AG04449 (cell line): Measurements from ENCODE around the gene DACT1.

Experiments
- CTCF ChIA-PET: fragments of 350-600 bp; formaldehyde crosslinking; extraction: SDS; loops from one replicate; lab custom pipeline; 2021; ENCODE audit warnings: antibody characterized with exemption; lab: Yijun Ruan, JAX
- POLR2A ChIA-PET: fragments of 400-600, 350-600 bp; formaldehyde crosslinking; extraction: SDS; loops from one replicate; lab custom pipeline; 2020; ENCODE audit warnings: antibody characterized with exemption, inconsistent platforms; lab: Yijun Ruan, JAX
- DNase-seq: peaks from one replicate; pipeline ENCODE4 v3.0.0-alpha.2; 2010; ENCODE audit warnings: low read depth, low spot score
- H3K4me3 ChIP-seq: 2 replicates; pipeline ENCODE4 v1.5.1; 2011; ENCODE audit warnings: low read depth, mild to moderate bottlenecking, control low read depth, low read length
- TF ChIP-seq, protein P1 (sequence below): IDR thresholded peaks from one replicate; pipeline ENCODE4 v1.5.1; 2011; ENCODE audit warnings: mild to moderate bottlenecking, moderate library complexity, low read length, control low read depth, inconsistent platforms; ENCODE audit not compliant: insufficient read depth; ENCODE audit errors: missing control alignments

The DACT1 gene

DNA sequence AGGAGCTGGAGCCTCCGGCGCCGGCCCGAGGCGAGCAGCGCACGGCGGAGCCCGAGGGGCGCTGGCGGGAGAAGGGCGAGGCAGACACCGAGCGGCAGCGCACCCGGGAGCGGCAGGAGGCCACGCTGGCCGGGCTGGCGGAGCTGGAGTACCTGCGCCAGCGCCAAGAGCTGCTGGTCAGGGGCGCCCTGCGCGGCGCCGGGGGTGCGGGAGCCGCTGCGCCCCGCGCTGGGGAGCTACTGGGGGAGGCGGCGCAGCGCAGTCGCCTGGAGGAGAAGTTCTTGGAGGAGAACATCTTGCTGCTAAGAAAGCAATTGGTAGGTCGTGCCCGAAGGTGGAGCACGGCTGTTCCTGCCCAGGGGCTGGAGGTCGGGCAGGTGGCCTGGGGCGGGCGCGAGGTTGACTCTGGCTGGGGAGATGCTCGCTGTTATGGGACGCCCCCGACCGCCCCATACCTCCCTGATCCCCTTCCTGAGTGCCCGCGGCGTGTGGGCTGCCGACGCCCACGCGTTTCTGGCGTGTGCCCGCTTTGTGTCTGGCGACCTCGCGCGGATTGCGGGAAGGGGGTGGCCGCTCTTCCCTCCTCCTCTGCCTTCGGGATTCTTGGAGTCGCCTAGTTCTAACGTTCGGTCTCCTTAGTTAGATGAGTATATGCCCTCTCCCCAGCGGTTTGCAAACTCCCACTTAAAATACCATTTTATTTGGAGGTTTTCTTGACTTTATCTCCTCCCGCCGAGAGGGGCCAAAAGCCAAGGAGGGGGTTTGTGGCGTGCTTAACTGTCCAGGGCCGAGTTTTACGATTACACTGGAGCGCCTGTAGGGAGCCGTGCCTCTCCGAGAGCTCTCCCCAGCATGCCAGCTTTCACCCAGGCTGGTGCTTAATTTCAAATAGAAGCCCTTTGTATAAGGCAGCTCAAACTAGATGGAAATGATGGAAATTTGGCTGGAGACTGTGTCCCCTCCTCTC is 752 bp downstream of the DACT1 start:
- peak overlapping the region; percentile 85 for H3K4me3 ChIP-seq
- no peak for DNase-seq
- ChIA-PET CTCF (interaction anchor here (0.5 to 10.9 kb wide), 47 partner anchors 7 to 790 kb away, joined by 3 to 148 read pairs (median 4); no protein-coding TSS in a partner anchor), POLR2A (interaction anchor here (0.7 to 2.1 kb wide), 12 partner anchors 27 to 844 kb away, joined by 3 to 18 read pairs (median 3); no protein-coding TSS in a partner anchor)
- TF ChIP-seq, protein P1, sequence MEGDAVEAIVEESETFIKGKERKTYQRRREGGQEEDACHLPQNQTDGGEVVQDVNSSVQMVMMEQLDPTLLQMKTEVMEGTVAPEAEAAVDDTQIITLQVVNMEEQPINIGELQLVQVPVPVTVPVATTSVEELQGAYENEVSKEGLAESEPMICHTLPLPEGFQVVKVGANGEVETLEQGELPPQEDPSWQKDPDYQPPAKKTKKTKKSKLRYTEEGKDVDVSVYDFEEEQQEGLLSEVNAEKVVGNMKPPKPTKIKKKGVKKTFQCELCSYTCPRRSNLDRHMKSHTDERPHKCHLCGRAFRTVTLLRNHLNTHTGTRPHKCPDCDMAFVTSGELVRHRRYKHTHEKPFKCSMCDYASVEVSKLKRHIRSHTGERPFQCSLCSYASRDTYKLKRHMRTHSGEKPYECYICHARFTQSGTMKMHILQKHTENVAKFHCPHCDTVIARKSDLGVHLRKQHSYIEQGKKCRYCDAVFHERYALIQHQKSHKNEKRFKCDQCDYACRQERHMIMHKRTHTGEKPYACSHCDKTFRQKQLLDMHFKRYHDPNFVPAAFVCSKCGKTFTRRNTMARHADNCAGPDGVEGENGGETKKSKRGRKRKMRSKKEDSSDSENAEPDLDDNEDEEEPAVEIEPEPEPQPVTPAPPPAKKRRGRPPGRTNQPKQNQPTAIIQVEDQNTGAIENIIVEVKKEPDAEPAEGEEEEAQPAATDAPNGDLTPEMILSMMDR, result no peak

DNA sequence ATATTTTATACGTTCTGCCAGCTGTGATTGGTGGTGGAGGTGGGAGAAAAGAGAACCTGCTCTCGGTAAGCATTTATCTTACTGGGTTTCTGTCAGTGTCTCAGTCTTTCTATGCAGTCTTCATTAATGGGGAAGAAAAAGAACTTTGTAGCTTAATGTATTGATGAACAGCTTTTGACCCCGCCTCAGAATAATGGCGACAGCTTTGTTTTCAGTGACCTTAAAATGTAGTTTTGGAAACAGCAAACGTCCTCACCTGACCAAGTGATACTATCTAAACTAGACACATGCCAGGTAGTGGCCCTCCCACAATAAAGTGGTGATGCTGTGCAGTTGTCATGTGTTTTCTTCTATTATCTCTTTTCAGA is 1.4 kb downstream of the DACT1 start:
- DNase-seq, result no peak
- CTCF ChIA-PET, result interaction anchor here (0.5 to 10.9 kb wide), 39 partner anchors 8 to 486 kb away, joined by 3 to 148 read pairs (median 5); no protein-coding TSS in a partner anchor
- H3K4me3 ChIP-seq, result peak overlapping the region; percentile 85
- POLR2A ChIA-PET, result interaction anchor here (0.7 to 1.7 kb wide), 5 partner anchors 32 to 551 kb away, joined by 3 to 5 read pairs (median 3); no protein-coding TSS in a partner anchor
- TF ChIP-seq, protein P1, result no peak

DNA sequence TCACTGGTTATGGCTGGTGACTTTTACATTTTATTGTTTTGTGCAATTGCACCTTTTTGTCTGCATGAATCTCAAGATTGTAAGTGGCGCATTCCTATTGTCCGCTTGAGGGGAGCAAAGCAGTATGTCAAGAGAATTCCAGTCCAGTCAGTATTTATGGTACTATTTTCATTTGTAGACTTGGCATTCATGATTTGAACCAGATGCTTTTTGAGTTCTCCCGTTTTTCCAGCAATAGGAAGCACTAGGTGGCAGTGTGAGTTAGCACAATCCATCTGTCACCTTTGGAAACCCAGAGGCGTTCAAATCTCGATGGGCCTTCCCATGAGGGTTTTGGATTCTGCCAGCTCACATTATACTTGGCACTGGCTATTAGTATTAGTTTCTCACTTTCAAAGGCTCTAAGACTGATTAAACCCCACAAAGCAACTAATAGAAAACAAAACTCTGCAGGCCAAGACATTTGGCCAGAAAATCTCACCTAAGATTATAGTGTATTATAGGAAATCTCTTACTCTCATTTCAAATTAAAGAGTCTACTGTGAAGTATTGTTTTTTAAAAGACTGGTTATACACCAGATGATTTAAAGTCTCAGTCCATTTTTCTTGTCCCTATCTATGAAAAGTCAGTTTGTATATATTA is 2.2 kb downstream of the DACT1 start:
- H3K4me3 ChIP-seq, result peak overlapping the region; percentile 85
- POLR2A ChIA-PET, result no interaction called here
- CTCF ChIA-PET, result interaction anchor here (0.6 to 10.9 kb wide), 35 partner anchors 9 to 485 kb away, joined by 3 to 148 read pairs (median 5); no protein-coding TSS in a partner anchor
- TF ChIP-seq, protein P1, result peak; percentile 61
- DNase-seq, result peak; percentile 68

DNA sequence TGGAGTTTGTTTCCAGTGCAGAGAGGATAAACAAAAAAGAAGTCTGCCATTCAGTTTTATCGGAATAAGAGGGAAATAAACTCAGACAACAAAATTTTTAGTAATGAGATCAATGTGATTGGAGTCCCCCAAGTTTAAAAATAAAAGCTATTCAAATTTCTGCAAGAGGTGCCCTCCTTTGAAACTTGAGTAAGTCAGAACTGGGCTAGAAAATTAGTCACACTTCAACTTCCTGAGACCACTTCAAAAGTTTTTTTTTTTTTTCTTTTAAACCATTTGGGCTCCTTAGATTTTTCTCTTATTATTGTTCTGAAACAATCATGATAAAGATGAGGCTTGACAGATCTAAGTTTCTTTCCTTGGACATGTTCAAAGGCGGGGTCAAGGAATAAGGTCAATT is 3.2 kb downstream of the DACT1 start:
- CTCF ChIA-PET, result interaction anchor here (0.7 to 10.9 kb wide), 17 partner anchors 9 to 484 kb away, joined by 3 to 148 read pairs (median 6); no protein-coding TSS in a partner anchor
- TF ChIP-seq, protein P1, result no peak
- DNase-seq, result no peak
- H3K4me3 ChIP-seq, result no peak overlapping the region
- POLR2A ChIA-PET, result no interaction called here

DNA sequence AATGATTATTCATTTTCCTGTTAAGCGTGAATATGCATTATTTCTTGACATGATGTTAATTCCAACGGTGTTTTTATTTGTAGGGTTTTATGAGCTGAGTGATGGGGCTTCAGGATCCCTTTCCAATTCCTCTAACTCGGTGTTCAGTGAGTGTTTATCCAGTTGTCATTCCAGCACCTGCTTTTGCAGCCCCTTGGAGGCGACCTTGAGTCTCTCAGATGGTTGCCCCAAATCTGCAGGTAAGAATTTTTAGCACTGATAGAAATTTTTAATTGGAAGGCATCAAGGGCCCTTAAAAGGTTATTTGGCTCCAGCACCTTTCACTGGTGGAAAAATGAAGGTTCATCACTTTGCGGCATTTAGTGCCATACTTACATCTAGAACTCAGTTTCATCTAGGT is 3.7 kb downstream of the DACT1 start:
- TF ChIP-seq, protein P1, result no peak
- no peak overlapping the region for H3K4me3 ChIP-seq
- POLR2A ChIA-PET, result no interaction called here
- no peak for DNase-seq
- CTCF ChIA-PET, result interaction anchor here (0.9 to 10.9 kb wide), 15 partner anchors 9 to 484 kb away, joined by 3 to 148 read pairs (median 6); no protein-coding TSS in a partner anchor

DNA sequence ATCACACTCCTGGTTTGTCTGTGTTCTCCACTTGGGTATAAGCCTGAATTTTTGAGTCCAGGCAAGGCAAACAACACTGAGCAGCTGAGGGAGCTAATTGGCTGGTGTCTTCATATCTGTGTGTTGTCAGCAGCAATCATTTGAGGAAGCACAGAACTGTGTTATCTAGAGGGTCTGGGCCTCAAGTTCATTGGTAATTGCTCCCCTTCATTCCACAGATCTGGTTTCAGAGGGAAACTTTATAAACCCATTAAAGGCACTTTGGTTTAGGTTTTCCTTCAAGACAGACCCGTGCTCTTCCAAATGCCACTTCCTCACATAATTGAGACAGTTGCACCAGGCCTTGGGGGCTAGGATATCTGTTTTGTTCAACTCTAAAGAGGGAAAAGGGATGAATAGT is 5.6 kb downstream of the DACT1 start:
- ChIA-PET POLR2A (no interaction called here), CTCF (interaction anchor here (0.6 to 10.9 kb wide), 10 partner anchors 142 to 481 kb away, joined by 3 to 148 read pairs (median 4); no protein-coding TSS in a partner anchor)
- TF ChIP-seq, protein P1, result no peak
- H3K4me3 ChIP-seq, result no peak overlapping the region
- DNase-seq, result no peak
